K562 (cell line): ENCODE results near the gene TCIRG1. TPM values are rescaled to one million over a fixed set of nuclear protein-coding genes. Genes with fewer than 3 reads are reported as not detected.

ENCODE experiments used
- ARHGAP35 ChIP-seq: fragments of 450-650 bp; IDR thresholded peaks from 2 replicates; pipeline ENCODE4 v1.6.1; 2018; ENCODE audit not compliant: partially characterized antibody
- ATF4 ChIP-seq: fragments of 450-650 bp; formaldehyde crosslinking; IDR thresholded peaks from 2 replicates; pipeline ENCODE4 v1.4.0; 2022; ENCODE audit warnings: mild to moderate bottlenecking, moderate library complexity
- CLOCK ChIP-seq: fragments of 250-450 bp; sonication (Bioruptor Pico); IDR thresholded peaks from 2 replicates; pipeline ENCODE4 v1.4.0; 2020; ENCODE audit warnings: mild to moderate bottlenecking, moderate library complexity, borderline replicate concordance
- EP300 ChIP-seq: IDR thresholded peaks from 2 replicates; pipeline ENCODE4 v1.6.1; 2012; ENCODE audit warnings: low read length, improper control_type of control experiment
- JUNB ChIP-seq: fragments of 450-650 bp; formaldehyde crosslinking; conservative IDR thresholded peaks from 2 replicates; pipeline ENCODE4 v1.4.0; 2020; ENCODE audit warnings: mild to moderate bottlenecking
- PHF20 ChIP-seq: fragments of 450-650 bp; IDR thresholded peaks from 2 replicates; pipeline ENCODE4 v1.6.1; 2018; ENCODE audit not compliant: partially characterized antibody
- POLR2B ChIP-seq: fragments of 450-650 bp; IDR thresholded peaks from 2 replicates; pipeline ENCODE4 v1.6.1; 2018; ENCODE audit warnings: low read depth; ENCODE audit not compliant: partially characterized antibody
- POLR2G ChIP-seq: fragments of 200-400 bp; formaldehyde crosslinking; IDR thresholded peaks from 2 replicates; pipeline ENCODE4 v1.6.1; 2017; ENCODE audit warnings: low read depth, mild to moderate bottlenecking, antibody characterized with exemption, low read length, moderate library complexity
- PTRF ChIP-seq: fragments of 450-650 bp; IDR thresholded peaks from 2 replicates; pipeline ENCODE4 v1.6.1; 2016; ENCODE audit warnings: mild to moderate bottlenecking, missing genetic modification characterization, missing compliant biosample characterization
- RFX1 ChIP-seq: fragments of 450-650 bp; IDR thresholded peaks from 2 replicates; pipeline ENCODE4 v1.6.1; 2016; ENCODE audit warnings: mild to moderate bottlenecking, moderate library complexity
- THAP7 ChIP-seq: fragments of 250-450 bp; sonication (Bioruptor Pico); IDR thresholded peaks from 2 replicates; pipeline ENCODE4 v1.5.0; 2021
- ZNF277 ChIP-seq: fragments of 250-450 bp; sonication (Bioruptor Pico); IDR thresholded peaks from 2 replicates; pipeline ENCODE4 v1.8.0; 2022; ENCODE audit warnings: inconsistent platforms, mild to moderate bottlenecking, moderate library complexity, borderline replicate concordance
- ZNF280B ChIP-seq: fragments of 250-450 bp; sonication (Bioruptor Pico); IDR thresholded peaks from 2 replicates; pipeline ENCODE4 v1.5.1; 2021; ENCODE audit warnings: mild to moderate bottlenecking
- ZNF449 ChIP-seq: fragments of 250-450 bp; sonication (Bioruptor Pico); IDR thresholded peaks from 2 replicates; pipeline ENCODE4 v1.8.0; 2022; ENCODE audit warnings: moderate library complexity, mild to moderate bottlenecking, inconsistent platforms
- polyA plus RNA-seq, 8 experiments: library from polyadenylated mRNA; depleted of rRNA in 4 of 8; stranded (reverse) in 5 of 8; unstranded in 3 of 8; fragments of >200 nt; fragmentation: Nextera tagmentation in 2 of 8; fragmentation: Illumina TruSeq in 1 of 8; extraction: Ambion mirVana in 2 of 8; extraction: Trizol in 1 of 8; gene quantifications; 2 replicates each; pipeline versions ENCODE4 v1.2.1 to v1.2.3, GENCODE V29; 2011 to 2014; ENCODE audit warnings: inconsistent platforms in 1 of 8, missing spikeins in 1 of 8
- total RNA-seq, 7 experiments: library from RNA; depleted of rRNA in 6 of 7; stranded (reverse); fragments of >200 nt in 6 of 7; fragmentation: Illumina TruSeq in 2 of 7; extraction: Trizol in 2 of 7; gene quantifications; 2 replicates each; pipeline versions ENCODE4 v1.2.1 to v1.2.3, GENCODE V29; 2011 to 2021; ENCODE audit warnings: low replicate concordance in 1 of 7

The TCIRG1 gene
- total and polyA plus RNA-seq, 9 of the 15 experiments (the other 6 are each of a cell fraction or from before 2014, with no cell fraction given): 0.49 to 143 (median 24.4) TPM

GRCh38 chr11:68030318-68031143 is 8.3 kb upstream of the TCIRG1 start, which contains the start of gene NDUFS8 (continued):
- TF ChIP-seq ZNF280B (CRISPR knock-in tag) (no peak), RFX1 (no peak), PHF20 (peak; percentile 60), EP300 (no peak), ARHGAP35 (no peak), ATF4 (no peak), THAP7 (CRISPR knock-in tag) (no peak), CLOCK (CRISPR knock-in tag) (no peak), POLR2B (peak; percentile 60), POLR2G (peak; percentile 91), ZNF277 (no peak), PTRF (tag) (no peak), ZNF449 (CRISPR knock-in tag) (no peak), JUNB (CRISPR knock-in tag) (no peak)
